B cell (primary cell): ENCODE results near the gene SP6.

ENCODE experiments used
- EZH2 ChIP-seq: IDR thresholded peaks from 2 replicates; pipeline ENCODE4 v1.6.1; 2012; ENCODE audit warnings: borderline replicate concordance, low read depth, mild to moderate bottlenecking, moderate library complexity, low read length; ENCODE audit not compliant: insufficient read depth, poor library complexity, severe bottlenecking
- TF ChIP-seq, protein P1 (sequence below): fragments of 200-600 bp; IDR thresholded peaks from one replicate; pipeline ENCODE4 v1.8.0; 2022; ENCODE audit warnings: antibody characterized with exemption, mild to moderate bottlenecking

- TF ChIP-seq, protein P1, sequence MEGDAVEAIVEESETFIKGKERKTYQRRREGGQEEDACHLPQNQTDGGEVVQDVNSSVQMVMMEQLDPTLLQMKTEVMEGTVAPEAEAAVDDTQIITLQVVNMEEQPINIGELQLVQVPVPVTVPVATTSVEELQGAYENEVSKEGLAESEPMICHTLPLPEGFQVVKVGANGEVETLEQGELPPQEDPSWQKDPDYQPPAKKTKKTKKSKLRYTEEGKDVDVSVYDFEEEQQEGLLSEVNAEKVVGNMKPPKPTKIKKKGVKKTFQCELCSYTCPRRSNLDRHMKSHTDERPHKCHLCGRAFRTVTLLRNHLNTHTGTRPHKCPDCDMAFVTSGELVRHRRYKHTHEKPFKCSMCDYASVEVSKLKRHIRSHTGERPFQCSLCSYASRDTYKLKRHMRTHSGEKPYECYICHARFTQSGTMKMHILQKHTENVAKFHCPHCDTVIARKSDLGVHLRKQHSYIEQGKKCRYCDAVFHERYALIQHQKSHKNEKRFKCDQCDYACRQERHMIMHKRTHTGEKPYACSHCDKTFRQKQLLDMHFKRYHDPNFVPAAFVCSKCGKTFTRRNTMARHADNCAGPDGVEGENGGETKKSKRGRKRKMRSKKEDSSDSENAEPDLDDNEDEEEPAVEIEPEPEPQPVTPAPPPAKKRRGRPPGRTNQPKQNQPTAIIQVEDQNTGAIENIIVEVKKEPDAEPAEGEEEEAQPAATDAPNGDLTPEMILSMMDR, result peak; percentile 40
- TF ChIP-seq EZH2, result no peak
Measured at GRCh38 chr17:47847341-47848197, 3.4 kb downstream of the SP6 start.
